Neural progenitor cell (in vitro differentiated cells): ENCODE results near the gene WDR81.

Experiments used
- CTCF ChIP-seq: fragments of 200-600 bp; sonication (generic); IDR thresholded peaks from 2 replicates; pipeline ENCODE4 v1.5.1; 2017; ENCODE audit warnings: antibody characterized with exemption, mild to moderate bottlenecking
- EZH2phosphoT487 ChIP-seq: fragments of 200-600 bp; sonication (generic); IDR thresholded peaks from 2 replicates; pipeline ENCODE4 v1.6.1; 2017; ENCODE audit warnings: antibody characterized with exemption

GRCh38 chr17:1715803-1716075 lies 8.8 kb upstream of the WDR81 start:
- TF ChIP-seq CTCF (peak; percentile 14), EZH2phosphoT487 (no peak)
